HFF-Myc (cell line): ENCODE measurements around the gene CDC16.
A peak's percentile ranks its signal among the peaks of the same experiment; 100 is the strongest.

Source experiments
- DNase-seq: peaks from one replicate; pipeline ENCODE4 v3.0.0-alpha.2; 2011; ENCODE audit warnings: low read depth; ENCODE audit errors: extremely low read depth
- H3K4me3 ChIP-seq: replicated peaks from 2 replicates; pipeline ENCODE4 v1.5.1; 2011; ENCODE audit warnings: low read depth, mild to moderate bottlenecking, control low read depth, low read length
- CTCF ChIP-seq: IDR thresholded peaks from 2 replicates; pipeline ENCODE4 v1.5.1; 2012; ENCODE audit warnings: mild to moderate bottlenecking, low read depth, low read length, control low read depth; ENCODE audit errors: missing control alignments

CDC16 gene

GRCh38 chr13:114269281-114269770 lies 34.6 kb downstream of the CDC16 start:
- no peak for TF ChIP-seq CTCF
- DNase-seq: no peak
- no peak overlapping the region for H3K4me3 ChIP-seq

- no peak for TF ChIP-seq CTCF
- no peak for DNase-seq
- H3K4me3 ChIP-seq: no peak overlapping the region
Observed at GRCh38 chr13:114272977-114273376, 38.3 kb downstream of the CDC16 start.

- no peak overlapping the region for H3K4me3 ChIP-seq
- TF ChIP-seq CTCF: no peak
- no peak for DNase-seq
Observed at GRCh38 chr13:114275304-114275703, 40.6 kb downstream of the CDC16 start.

GRCh38 chr13:114279146-114279545 lies 44.4 kb downstream of the CDC16 start:
- TF ChIP-seq CTCF: no peak
- DNase-seq: no peak
- H3K4me3 ChIP-seq: no peak overlapping the region

- no peak for TF ChIP-seq CTCF
- DNase-seq: no peak
- no peak overlapping the region for H3K4me3 ChIP-seq
Observed at GRCh38 chr13:114279758-114280355, 45.2 kb downstream of the CDC16 start.

- DNase-seq: peak; percentile 44
- TF ChIP-seq CTCF: no peak
- peak within 1 kb of the TSS; percentile 83 for H3K4me3 ChIP-seq
Observed at GRCh38 chr13:114281351-114282040, 46.8 kb downstream of the CDC16 start, which contains the start of gene UPF3A. UPF3A (plus strand) TSS chr13:114281601; CDS start chr13:114281640, 39 bp downstream.
